Parathyroid adenoma (tissue), 2 donors: Measurements from ENCODE around the gene EXOC3L1.

ENCODE experiments used
- H2AFZ ChIP-seq: fragments of 300-600 bp; sonication (generic); one replicate; pipeline ENCODE4 v1.7.0; 2017; ENCODE audit warnings: antibody characterized with exemption, mild to moderate bottlenecking
- H3K27ac ChIP-seq: fragments of 300-600 bp; sonication (generic); one replicate; pipeline ENCODE4 v1.7.0; 2017
- H3K27me3 ChIP-seq: fragments of 300-600 bp; sonication (generic); one replicate; pipeline ENCODE4 v1.7.0; 2017; ENCODE audit warnings: low read length; ENCODE audit not compliant: control insufficient read depth, insufficient read depth
- H3K36me3 ChIP-seq: fragments of 300-600 bp; sonication (generic); one replicate; pipeline ENCODE4 v1.7.0; 2017; ENCODE audit warnings: low read length; ENCODE audit not compliant: control insufficient read depth, insufficient read depth
- H3K4me1 ChIP-seq: fragments of 300-600 bp; sonication (generic); one replicate; pipeline ENCODE4 v1.7.0; 2017; ENCODE audit warnings: control low read depth
- H3K4me2 ChIP-seq: fragments of 300-600 bp; sonication (generic); one replicate; pipeline ENCODE4 v1.7.0; 2017; ENCODE audit warnings: low read length
- H3K4me3 ChIP-seq: fragments of 300-600 bp; sonication (generic); one replicate; pipeline ENCODE4 v1.7.0; 2017; ENCODE audit warnings: low read depth, low read length
- H3K79me2 ChIP-seq: fragments of 300-600 bp; sonication (generic); one replicate; pipeline ENCODE4 v1.7.0; 2017; ENCODE audit warnings: control low read depth
- H3K9ac ChIP-seq: fragments of 300-600 bp; sonication (generic); one replicate; pipeline ENCODE4 v1.7.0; 2017; ENCODE audit warnings: mild to moderate bottlenecking
- H3K9me3 ChIP-seq: fragments of 300-600 bp; sonication (generic); one replicate; pipeline ENCODE4 v1.7.0; 2017; ENCODE audit warnings: low read length; ENCODE audit not compliant: control insufficient read depth
- CTCF ChIP-seq: fragments of 300-600 bp; sonication (generic); IDR thresholded peaks from one replicate; pipeline ENCODE4 v1.7.0; 2017; ENCODE audit warnings: antibody characterized with exemption, mild to moderate bottlenecking
- donor health status: primary hyperparathyroidism.

The EXOC3L1 gene

GRCh38 chr16:67148656-67149275 is 41.2 kb downstream of the EXOC3L1 start:
- Histone ChIP-seq H3K4me1 (peaks cover 6% of the 10 kb centered on the region), H3K79me2 (no peaks in the 10 kb centered on the region), H3K27me3 (no peaks in the 10 kb centered on the region), H2AFZ (no peak overlapping the region), H3K27ac (no peak overlapping the region), H3K4me3 (no peak overlapping the region), H3K9me3 (no peaks in the 10 kb centered on the region), H3K4me2 (no peak overlapping the region), H3K36me3 (no peaks in the 10 kb centered on the region), H3K9ac (no peak overlapping the region)
- no peak for TF ChIP-seq CTCF

GRCh38 chr16:67148221-67148620 is 41.7 kb downstream of the EXOC3L1 start:
- Histone ChIP-seq H2AFZ (no peak overlapping the region), H3K36me3 (no peaks in the 10 kb centered on the region), H3K4me1 (peaks cover 6% of the 10 kb centered on the region), H3K9me3 (no peaks in the 10 kb centered on the region), H3K9ac (no peak overlapping the region), H3K4me3 (no peak overlapping the region), H3K4me2 (no peak overlapping the region), H3K79me2 (no peaks in the 10 kb centered on the region), H3K27me3 (no peaks in the 10 kb centered on the region), H3K27ac (no peak overlapping the region)
- no peak for TF ChIP-seq CTCF

GRCh38 chr16:67147437-67148140 is 42.3 kb downstream of the EXOC3L1 start:
- no peak overlapping the region for H3K27ac ChIP-seq
- no peaks in the 10 kb centered on the region for H3K36me3 ChIP-seq
- no peak for TF ChIP-seq CTCF
- H3K9me3 ChIP-seq, result no peaks in the 10 kb centered on the region
- no peak overlapping the region for H3K4me3 ChIP-seq
- H3K4me1 ChIP-seq, result peaks cover 6% of the 10 kb centered on the region
- H3K79me2 ChIP-seq, result no peaks in the 10 kb centered on the region
- H2AFZ ChIP-seq, result no peak overlapping the region
- H3K27me3 ChIP-seq, result no peaks in the 10 kb centered on the region
- H3K4me2 ChIP-seq, result no peak overlapping the region
- no peak overlapping the region for H3K9ac ChIP-seq

- Histone ChIP-seq H3K4me3 (no peak overlapping the region), H3K4me2 (no peak overlapping the region), H3K9ac (no peak overlapping the region), H3K79me2 (no peaks in the 10 kb centered on the region), H3K9me3 (no peaks in the 10 kb centered on the region), H3K4me1 (peaks cover 6% of the 10 kb centered on the region), H3K27me3 (no peaks in the 10 kb centered on the region), H3K36me3 (no peaks in the 10 kb centered on the region), H3K27ac (no peak overlapping the region), H2AFZ (no peak overlapping the region)
- no peak for TF ChIP-seq CTCF
Measured at GRCh38 chr16:67146523-67147357, 43.2 kb downstream of the EXOC3L1 start.
